Activated T-cell treated with anti-CD3 and anti-CD28 coated beads for 48 hours (primary cell): ENCODE results near the gene CACNA2D4.

Source experiments
- DNase-seq: peaks from one replicate; pipeline ENCODE4 v3.0.0-alpha.2; 2020; ENCODE audit warnings: low read depth

CACNA2D4 gene

GRCh38 chr12:1934831-1935230, 16.4 kb upstream of the CACNA2D4 start:
- DNase-seq = no peak

GRCh38 chr12:1934068-1934467, 15.6 kb upstream of the CACNA2D4 start:
- no peak for DNase-seq

- DNase-seq = no peak
Observed at GRCh38 chr12:1933342-1934051, 15.0 kb upstream of the CACNA2D4 start.

- no peak for DNase-seq
Observed at GRCh38 chr12:1932264-1932777, 13.9 kb upstream of the CACNA2D4 start.

GRCh38 chr12:1931642-1932041, 13.2 kb upstream of the CACNA2D4 start:
- DNase-seq = no peak

GRCh38 chr12:1930803-1931597, 12.5 kb upstream of the CACNA2D4 start:
- no peak for DNase-seq

- no peak for DNase-seq
Observed at GRCh38 chr12:1929985-1930802, 11.7 kb upstream of the CACNA2D4 start.

- no peak for DNase-seq
Observed at GRCh38 chr12:1929241-1929984, 11.0 kb upstream of the CACNA2D4 start.

- no peak for DNase-seq
Observed at GRCh38 chr12:1928439-1929121, 10.1 kb upstream of the CACNA2D4 start.

- no peak for DNase-seq
Observed at GRCh38 chr12:1927751-1928351, 9.4 kb upstream of the CACNA2D4 start.

GRCh38 chr12:1927051-1927680, 8.7 kb upstream of the CACNA2D4 start:
- no peak for DNase-seq

- no peak for DNase-seq
Observed at GRCh38 chr12:1926251-1926657, 7.8 kb upstream of the CACNA2D4 start.

GRCh38 chr12:1925684-1926006, 7.2 kb upstream of the CACNA2D4 start:
- DNase-seq = no peak

GRCh38 chr12:1924996-1925683, 6.7 kb upstream of the CACNA2D4 start:
- no peak for DNase-seq

GRCh38 chr12:1922985-1923384, 4.5 kb upstream of the CACNA2D4 start:
- no peak for DNase-seq

- no peak for DNase-seq
Observed at GRCh38 chr12:1922075-1922709, 3.7 kb upstream of the CACNA2D4 start.

GRCh38 chr12:1920971-1921370, 2.5 kb upstream of the CACNA2D4 start:
- no peak for DNase-seq

GRCh38 chr12:1920436-1920835, 2.0 kb upstream of the CACNA2D4 start:
- no peak for DNase-seq

- no peak for DNase-seq
Observed at GRCh38 chr12:1919763-1920162, 1.3 kb upstream of the CACNA2D4 start.
